Testis (tissue), 3 donors: ENCODE data around the gene RIMS1. TPM values are rescaled to one million over a fixed set of nuclear protein-coding genes. Genes with fewer than 3 reads are reported as not detected.

Experiments used
- DNase-seq: peaks from one replicate; pipeline ENCODE4 v3.0.0-alpha.2; 2019
- H3K27ac ChIP-seq, 2 donors: fragments of 200-600 bp; sonication (generic); one replicate each; pipeline ENCODE4 v1.5.1; 2019
- H3K27me3 ChIP-seq: fragments of 200-600 bp; sonication (generic); one replicate; pipeline ENCODE4 v1.5.1; 2019
- H3K36me3 ChIP-seq: fragments of 200-600 bp; sonication (generic); one replicate; pipeline ENCODE4 v1.5.1; 2017; ENCODE audit warnings: low read depth; ENCODE audit errors: missing control alignments
- H3K4me1 ChIP-seq: fragments of 200-600 bp; sonication (generic); one replicate; pipeline ENCODE4 v1.5.1; 2019
- H3K4me3 ChIP-seq, 2 donors: fragments of 200-600 bp; sonication (generic); one replicate each; pipeline ENCODE4 v1.5.1; 2017 to 2019
- H3K9me3 ChIP-seq: fragments of 200-600 bp; sonication (generic); one replicate; pipeline ENCODE4 v1.5.1; 2017
- POLR2A ChIP-seq: fragments of 450-650 bp; IDR thresholded peaks from one replicate; pipeline ENCODE4 v1.6.1; 2017; ENCODE audit warnings: antibody characterized with exemption, mild to moderate bottlenecking, moderate library complexity
- WGBS, 2 donors: methylation state at CpG; one replicate each; pipeline ENCODE4 v1.1.5; 2018; 5-methylcytosine and 5-hydroxymethylcytosine counted together
- intact Hi-C: fragments of 100-400 bp; cut with DNase I; formaldehyde crosslinking; loops from one replicate; pipeline ENCODE4 v1.15.1; 2023; ENCODE audit warnings: low total_unique reads
- polyA plus RNA-seq: library from polyadenylated mRNA; stranded (reverse); fragments of 350-450 nt; fragmentation: Illumina TruSeq; extraction: RNeasy Lipid Tissue Mini Kit (QIAGEN cat#74804); gene quantifications from one replicate; pipeline ENCODE4 v1.2.3, GENCODE V29; 2014; ENCODE audit warnings: low read depth, low replicate concordance; ENCODE audit not compliant: insufficient read depth
- total RNA-seq, 2 donors: library from RNA; depleted of rRNA; stranded (reverse); fragments of >200 nt; gene quantifications; one replicate each; pipeline ENCODE4 v1.2.3, GENCODE V29; 2016
- TF ChIP-seq, protein P1 (sequence below), 3 experiments: fragments of 450-650 bp in 2 of 3; fragments of 200-600 bp in 1 of 3; sonication (generic) in 1 of 3; IDR thresholded peaks; one replicate each; pipeline ENCODE4 v1.5.1; 2016 to 2019; ENCODE audit warnings: antibody characterized with exemption in 3 of 3, mild to moderate bottlenecking in 2 of 3, moderate library complexity in 1 of 3

RIMS1 gene
- total and polyA plus RNA-seq, 3 donors from 2014 or later, result 10.0 to 40.9 (median 40.6) TPM

DNA sequence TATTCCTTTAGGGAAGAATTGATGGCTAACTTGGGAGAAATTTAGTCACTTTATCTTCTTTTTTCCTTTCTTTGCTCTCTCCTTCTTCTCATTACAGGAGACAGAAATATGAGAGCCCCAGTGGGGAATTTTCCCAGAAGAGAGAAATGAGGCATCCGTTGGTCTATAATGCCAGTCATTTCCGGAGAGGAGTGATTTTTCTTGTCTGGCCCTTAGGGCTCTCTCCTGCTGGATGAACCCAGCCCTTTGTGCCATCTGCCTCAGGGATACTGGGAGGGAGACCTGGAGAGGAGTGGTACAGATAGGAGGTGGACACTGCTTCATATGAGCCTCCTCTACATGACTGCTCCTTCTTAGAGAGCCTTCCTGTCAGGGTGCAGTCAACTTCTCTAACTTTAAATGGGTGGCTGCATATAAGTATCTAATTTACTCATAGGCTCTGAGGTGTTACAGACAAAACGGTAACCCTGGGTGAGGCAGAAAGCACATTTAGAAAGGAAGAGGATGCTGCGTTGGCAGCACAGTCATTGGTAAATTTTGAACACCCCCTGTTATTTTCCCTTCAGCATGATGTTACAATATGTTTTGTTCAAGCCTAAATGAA, 21.9 kb downstream of the RIMS1 start:
- Histone ChIP-seq H3K4me3 (no peak overlapping the region), H3K36me3 (no peaks in the 10 kb centered on the region), H3K9me3 (no peaks in the 10 kb centered on the region), H3K27ac (no peak overlapping the region), H3K4me1 (no peaks in the 10 kb centered on the region), H3K27me3 (no peaks in the 10 kb centered on the region)
- intact Hi-C loops, result no loop called here
- no peak for TF ChIP-seq POLR2A
- TF ChIP-seq, protein P1, sequence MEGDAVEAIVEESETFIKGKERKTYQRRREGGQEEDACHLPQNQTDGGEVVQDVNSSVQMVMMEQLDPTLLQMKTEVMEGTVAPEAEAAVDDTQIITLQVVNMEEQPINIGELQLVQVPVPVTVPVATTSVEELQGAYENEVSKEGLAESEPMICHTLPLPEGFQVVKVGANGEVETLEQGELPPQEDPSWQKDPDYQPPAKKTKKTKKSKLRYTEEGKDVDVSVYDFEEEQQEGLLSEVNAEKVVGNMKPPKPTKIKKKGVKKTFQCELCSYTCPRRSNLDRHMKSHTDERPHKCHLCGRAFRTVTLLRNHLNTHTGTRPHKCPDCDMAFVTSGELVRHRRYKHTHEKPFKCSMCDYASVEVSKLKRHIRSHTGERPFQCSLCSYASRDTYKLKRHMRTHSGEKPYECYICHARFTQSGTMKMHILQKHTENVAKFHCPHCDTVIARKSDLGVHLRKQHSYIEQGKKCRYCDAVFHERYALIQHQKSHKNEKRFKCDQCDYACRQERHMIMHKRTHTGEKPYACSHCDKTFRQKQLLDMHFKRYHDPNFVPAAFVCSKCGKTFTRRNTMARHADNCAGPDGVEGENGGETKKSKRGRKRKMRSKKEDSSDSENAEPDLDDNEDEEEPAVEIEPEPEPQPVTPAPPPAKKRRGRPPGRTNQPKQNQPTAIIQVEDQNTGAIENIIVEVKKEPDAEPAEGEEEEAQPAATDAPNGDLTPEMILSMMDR (IDR thresholded peaks at IDR 0.05), result no peak
- 87 to 91% methylated on average over 4 of the region's 4 CpGs for WGBS, 2 donors
- no peak for DNase-seq

DNA sequence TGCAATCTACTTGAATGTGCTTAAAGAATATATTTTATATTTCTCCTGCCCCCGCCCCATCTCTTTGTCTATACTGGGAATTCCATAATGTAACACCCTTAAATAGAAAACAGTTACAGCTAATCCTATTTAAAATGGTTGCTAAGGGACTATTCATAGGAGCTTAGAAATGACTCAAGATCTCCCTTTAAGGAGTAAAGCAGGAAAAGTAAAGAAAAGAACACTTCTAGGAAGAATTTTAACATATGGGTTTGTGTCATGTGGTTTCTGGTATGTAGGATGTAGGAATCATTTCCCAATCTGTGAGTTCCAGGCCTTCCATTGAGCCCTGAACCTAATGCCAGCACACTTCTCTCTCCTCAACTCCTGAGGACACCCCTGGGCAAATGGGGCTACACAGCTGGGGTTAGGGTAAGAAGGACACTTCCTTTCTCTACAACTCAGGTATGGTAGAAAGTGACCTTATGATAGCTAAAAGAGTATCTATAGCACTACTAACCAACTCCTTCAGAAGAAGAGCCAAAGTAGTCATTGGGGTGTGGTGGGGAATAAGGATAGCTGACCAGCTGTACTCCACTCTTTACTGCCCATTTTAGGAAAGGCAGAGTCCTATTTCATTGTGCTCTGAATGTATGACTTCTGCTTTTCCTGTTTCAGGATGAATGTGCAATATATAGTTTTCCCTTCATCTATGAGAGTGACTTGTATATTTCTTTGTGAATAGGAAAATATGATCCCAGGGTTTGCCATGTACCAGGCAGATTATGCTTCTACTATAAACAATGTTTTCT, 27.3 kb downstream of the RIMS1 start:
- no peaks in the 10 kb centered on the region for H3K36me3 ChIP-seq
- H3K4me1 ChIP-seq, result no peaks in the 10 kb centered on the region
- intact Hi-C loops, result no loop called here
- H3K4me3 ChIP-seq, result no peak overlapping the region
- DNase-seq, result no peak
- H3K9me3 ChIP-seq, result no peaks in the 10 kb centered on the region
- TF ChIP-seq, protein P1 (IDR thresholded peaks at IDR 0.05), result no peak
- TF ChIP-seq POLR2A, result no peak
- no peak overlapping the region for H3K27ac ChIP-seq
- 89 to 97% methylated on average over 1 of the region's 1 CpG for WGBS, 2 donors
- H3K27me3 ChIP-seq, result no peaks in the 10 kb centered on the region

DNA sequence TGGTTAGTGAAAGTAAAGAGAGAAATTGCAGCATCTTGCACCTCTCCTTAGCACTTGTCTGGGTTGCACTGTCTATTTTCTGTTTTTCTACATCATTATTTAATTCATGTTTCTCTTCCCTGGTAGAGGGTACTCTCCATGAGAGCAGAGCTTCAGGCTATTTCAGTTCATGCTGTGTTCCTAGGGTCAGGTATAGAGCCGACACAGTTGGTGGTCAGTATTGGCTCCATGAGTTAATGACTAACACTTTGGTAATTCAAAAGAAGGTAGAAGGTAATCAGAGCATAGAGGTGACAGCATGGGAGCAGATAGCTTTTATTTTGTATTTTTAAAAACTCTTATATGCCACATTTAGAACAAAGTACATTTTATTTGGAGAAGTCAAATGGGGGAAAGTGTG, 42.7 kb downstream of the RIMS1 start:
- WGBS, 2 donors, result 82 to 93% methylated on average over 1 of the region's 1 CpG
- Histone ChIP-seq H3K36me3 (no peaks in the 10 kb centered on the region), H3K9me3 (no peaks in the 10 kb centered on the region), H3K4me1 (no peaks in the 10 kb centered on the region), H3K27me3 (no peaks in the 10 kb centered on the region), H3K4me3 (no peak overlapping the region), H3K27ac (no peak overlapping the region)
- no peak for DNase-seq
- intact Hi-C loops, result no loop called here
- TF ChIP-seq, protein P1 (IDR thresholded peaks at IDR 0.05), result no peak
- no peak for TF ChIP-seq POLR2A

DNA sequence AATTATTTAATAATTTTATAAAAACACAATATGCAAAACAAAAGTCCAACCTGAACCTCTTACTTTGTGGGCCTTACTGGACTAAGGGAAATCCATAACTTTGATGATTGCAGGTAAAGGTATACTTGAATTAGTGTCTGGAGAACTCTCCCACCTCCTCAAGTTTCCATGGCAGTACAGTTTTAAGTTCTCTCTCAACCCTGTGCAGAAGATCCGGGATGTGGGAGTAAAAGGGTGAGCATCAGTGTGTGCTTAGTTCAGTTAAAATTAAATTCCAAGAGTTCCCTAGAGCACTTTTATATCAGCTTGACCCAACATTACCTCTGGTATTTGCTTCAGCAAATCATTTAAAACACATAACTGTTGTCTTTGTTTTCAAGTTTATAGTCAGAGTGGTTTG, 47.5 kb downstream of the RIMS1 start:
- Histone ChIP-seq H3K4me1 (no peaks in the 10 kb centered on the region), H3K27ac (no peak overlapping the region), H3K36me3 (no peaks in the 10 kb centered on the region), H3K27me3 (no peaks in the 10 kb centered on the region), H3K9me3 (no peaks in the 10 kb centered on the region), H3K4me3 (no peak overlapping the region)
- no peak for DNase-seq
- WGBS, 2 donors, result 25 to 54% methylated on average over 1 of the region's 1 CpG
- TF ChIP-seq POLR2A, result no peak
- TF ChIP-seq, protein P1 (IDR thresholded peaks at IDR 0.05), result no peak
- intact Hi-C loops, result no loop called here
